ENCODE results near the gene PLEKHB1. TPM values are rescaled to one million over a fixed set of nuclear protein-coding genes. Genes with fewer than 3 reads are reported as not detected.

Gene PLEKHB1
- total and polyA plus RNA-seq, 2 donors (not counting 1 experiment from before 2014, with no cell fraction given), result 0.41 to 2.5 TPM

- Histone ChIP-seq H3K27me3 (ENCODE audit: control insufficient read depth, insufficient read depth, low read length) (no peaks in the 10 kb centered on the region), H3K9ac (ENCODE audit: insufficient read depth, low read length) (peak overlapping the region; percentile 3), H3K4me1 (ENCODE audit: control insufficient read depth, extremely low read depth, insufficient read depth, low read length) (no peaks in the 10 kb centered on the region), H3K27ac (ENCODE audit: insufficient read depth, low read length) (no peak overlapping the region), H2AFZ (ENCODE audit: low read length) (peak overlapping the region; percentile 70), H3K4me3 (replicated peaks in 1 of 4; ENCODE audit: control extremely low read depth in 1 of 4, insufficient read depth in 1 of 4, low read depth in 3 of 4, low read length in 4 of 4) (peak overlapping the region; percentile 25 to 51 (median 36)), H3K4me2 (ENCODE audit: extremely low read depth, insufficient read depth, low read length) (peak overlapping the region; percentile 73), H4K20me1 (ENCODE audit: control insufficient read depth, extremely low read depth, insufficient read depth, low read length) (no peaks in the 10 kb centered on the region), H3K36me3 (ENCODE audit: control insufficient read depth, insufficient read depth, low read length) (no peaks in the 10 kb centered on the region), H3K79me2 (ENCODE audit: control insufficient read depth, insufficient read depth, low read length) (no peaks in the 10 kb centered on the region), H3K9me3 (ENCODE audit: control insufficient read depth, insufficient read depth, low read depth, low read length) (no peaks in the 10 kb centered on the region)
- TF ChIP-seq, protein P1, sequence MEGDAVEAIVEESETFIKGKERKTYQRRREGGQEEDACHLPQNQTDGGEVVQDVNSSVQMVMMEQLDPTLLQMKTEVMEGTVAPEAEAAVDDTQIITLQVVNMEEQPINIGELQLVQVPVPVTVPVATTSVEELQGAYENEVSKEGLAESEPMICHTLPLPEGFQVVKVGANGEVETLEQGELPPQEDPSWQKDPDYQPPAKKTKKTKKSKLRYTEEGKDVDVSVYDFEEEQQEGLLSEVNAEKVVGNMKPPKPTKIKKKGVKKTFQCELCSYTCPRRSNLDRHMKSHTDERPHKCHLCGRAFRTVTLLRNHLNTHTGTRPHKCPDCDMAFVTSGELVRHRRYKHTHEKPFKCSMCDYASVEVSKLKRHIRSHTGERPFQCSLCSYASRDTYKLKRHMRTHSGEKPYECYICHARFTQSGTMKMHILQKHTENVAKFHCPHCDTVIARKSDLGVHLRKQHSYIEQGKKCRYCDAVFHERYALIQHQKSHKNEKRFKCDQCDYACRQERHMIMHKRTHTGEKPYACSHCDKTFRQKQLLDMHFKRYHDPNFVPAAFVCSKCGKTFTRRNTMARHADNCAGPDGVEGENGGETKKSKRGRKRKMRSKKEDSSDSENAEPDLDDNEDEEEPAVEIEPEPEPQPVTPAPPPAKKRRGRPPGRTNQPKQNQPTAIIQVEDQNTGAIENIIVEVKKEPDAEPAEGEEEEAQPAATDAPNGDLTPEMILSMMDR (conservative IDR thresholded peaks at IDR 0.05 in 1 of 2, IDR thresholded peaks at IDR 0.05 in 1 of 2; ENCODE audit: low read depth in 1 of 2, low read length in 2 of 2), result no peak
- no peak for TF ChIP-seq EZH2 (IDR thresholded peaks at IDR 0.05; ENCODE audit: low read length, missing control alignments)
- no peak for DNase-seq (ENCODE audit: low read depth in 2 of 2)
Observed at GRCh38 chr11:73660497-73661034, 14.2 kb downstream of the PLEKHB1 start.

DNA sequence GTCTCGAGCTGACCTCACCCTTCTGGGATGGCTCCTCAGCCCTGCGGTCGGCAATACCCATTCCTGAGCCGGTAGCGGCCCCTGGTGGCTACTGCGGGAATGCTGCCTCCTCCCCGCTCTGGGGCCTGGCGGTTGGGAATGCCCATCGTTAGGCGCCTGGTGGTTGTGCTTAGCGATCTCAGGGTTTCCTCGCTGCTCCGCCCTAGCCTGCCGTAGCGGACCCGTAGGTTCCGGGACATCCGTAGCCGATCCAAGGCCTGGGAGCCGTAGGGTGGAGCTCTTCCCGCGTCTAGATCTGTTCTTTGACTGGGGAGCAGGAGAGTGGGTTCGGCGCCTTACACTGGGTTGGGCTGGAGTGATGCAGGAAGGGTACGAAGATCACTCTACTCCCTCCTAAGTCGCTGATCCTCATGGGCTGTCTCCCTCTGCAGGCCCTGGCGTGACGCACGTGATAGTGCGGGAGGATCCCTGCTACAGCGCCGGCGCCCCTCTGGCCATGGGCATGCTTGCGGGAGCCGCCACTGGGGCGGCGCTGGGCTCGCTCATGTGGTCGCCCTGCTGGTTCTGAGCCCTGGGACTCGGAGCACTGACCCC is 14.8 kb downstream of the PLEKHB1 start:
- Histone ChIP-seq H3K27me3 (ENCODE audit: control insufficient read depth, insufficient read depth, low read length) (no peaks in the 10 kb centered on the region), H3K4me2 (ENCODE audit: extremely low read depth, insufficient read depth, low read length) (peak overlapping the region; percentile 73), H3K36me3 (ENCODE audit: control insufficient read depth, insufficient read depth, low read length) (no peaks in the 10 kb centered on the region), H3K9ac (ENCODE audit: insufficient read depth, low read length) (peak overlapping the region; percentile 39), H3K9me3 (ENCODE audit: control insufficient read depth, insufficient read depth, low read depth, low read length) (no peaks in the 10 kb centered on the region), H3K4me1 (ENCODE audit: control insufficient read depth, extremely low read depth, insufficient read depth, low read length) (no peaks in the 10 kb centered on the region), H2AFZ (ENCODE audit: low read length) (peak overlapping the region; percentile 70), H3K27ac (ENCODE audit: insufficient read depth, low read length) (peak overlapping the region; percentile 30), H3K79me2 (ENCODE audit: control insufficient read depth, insufficient read depth, low read length) (no peaks in the 10 kb centered on the region), H4K20me1 (ENCODE audit: control insufficient read depth, extremely low read depth, insufficient read depth, low read length) (no peaks in the 10 kb centered on the region), H3K4me3 (replicated peaks in 1 of 4; ENCODE audit: control extremely low read depth in 1 of 4, insufficient read depth in 1 of 4, low read depth in 3 of 4, low read length in 4 of 4) (peak overlapping the region; percentile 25 to 51 (median 37))
- peak; percentile 69 to 81 for DNase-seq (ENCODE audit: low read depth in 2 of 2)
- TF ChIP-seq, protein P1 (conservative IDR thresholded peaks at IDR 0.05 in 1 of 2, IDR thresholded peaks at IDR 0.05 in 1 of 2; ENCODE audit: low read depth in 1 of 2, low read length in 2 of 2), result peak; percentile 93 to 95
- no peak for TF ChIP-seq EZH2 (IDR thresholded peaks at IDR 0.05; ENCODE audit: low read length, missing control alignments)

- H4K20me1 ChIP-seq (ENCODE audit: control insufficient read depth, extremely low read depth, insufficient read depth, low read length), result no peaks in the 10 kb centered on the region
- DNase-seq (ENCODE audit: low read depth in 2 of 2), result peak in 1 of 2 donors; percentile 30
- no peak overlapping the region for H3K27ac ChIP-seq (ENCODE audit: insufficient read depth, low read length)
- H3K4me1 ChIP-seq (ENCODE audit: control insufficient read depth, extremely low read depth, insufficient read depth, low read length), result no peaks in the 10 kb centered on the region
- TF ChIP-seq, protein P1 (conservative IDR thresholded peaks at IDR 0.05 in 1 of 2, IDR thresholded peaks at IDR 0.05 in 1 of 2; ENCODE audit: low read depth in 1 of 2, low read length in 2 of 2), result no peak
- TF ChIP-seq EZH2 (IDR thresholded peaks at IDR 0.05; ENCODE audit: low read length, missing control alignments), result no peak
- H3K79me2 ChIP-seq (ENCODE audit: control insufficient read depth, insufficient read depth, low read length), result no peaks in the 10 kb centered on the region
- H3K4me2 ChIP-seq (ENCODE audit: extremely low read depth, insufficient read depth, low read length), result no peak overlapping the region
- no peaks in the 10 kb centered on the region for H3K27me3 ChIP-seq (ENCODE audit: control insufficient read depth, insufficient read depth, low read length)
- H3K4me3 ChIP-seq (replicated peaks in 1 of 4; ENCODE audit: control extremely low read depth in 1 of 4, insufficient read depth in 1 of 4, low read depth in 3 of 4, low read length in 4 of 4), result no peak overlapping the region
- H2AFZ ChIP-seq (ENCODE audit: low read length), result no peak overlapping the region
- H3K9ac ChIP-seq (ENCODE audit: insufficient read depth, low read length), result no peak overlapping the region
- H3K36me3 ChIP-seq (ENCODE audit: control insufficient read depth, insufficient read depth, low read length), result no peaks in the 10 kb centered on the region
- no peaks in the 10 kb centered on the region for H3K9me3 ChIP-seq (ENCODE audit: control insufficient read depth, insufficient read depth, low read depth, low read length)
Observed at GRCh38 chr11:73662445-73663157, 16.2 kb downstream of the PLEKHB1 start.

All from fibroblast of lung (primary cell).